ENCODE data around the gene RAB11FIP3.

DNA sequence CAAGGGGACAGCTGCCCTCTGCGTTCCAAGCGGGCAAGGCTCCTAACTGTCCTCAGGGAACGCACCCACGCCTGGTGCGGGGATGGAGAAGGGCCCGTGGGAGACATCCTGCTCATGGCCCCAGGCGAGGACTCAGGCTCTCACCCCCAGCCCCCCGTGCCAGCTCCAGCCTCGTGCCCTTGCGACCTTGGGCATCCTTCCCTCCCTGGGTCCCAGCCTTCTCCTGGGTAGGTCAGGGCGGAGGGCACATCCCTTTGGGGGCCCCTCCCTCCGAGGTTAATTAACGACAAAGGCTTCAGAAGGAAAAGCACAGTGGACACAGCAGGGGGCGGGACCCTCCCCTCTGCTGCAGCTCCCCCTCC lies 46.6 kb upstream of the RAB11FIP3 start:
- TF ChIP-seq CTCF (conservative IDR thresholded peaks at IDR 0.05): no peak
- TF ChIP-seq EZH2 (IDR thresholded peaks at IDR 0.05; ENCODE audit: low read depth): no peak

Data from PC-9 (cell line).